ENCODE data around the gene STKLD1.

GRCh38 chr9:133449760-133450159 is 73.6 kb downstream of the STKLD1 start:
- no peak for TF ChIP-seq CTCF (IDR thresholded peaks at IDR 0.05)
- no peak for TF ChIP-seq POLR2A (IDR thresholded peaks at IDR 0.05)
